SK-N-SH (cell line): ENCODE data around the gene THTPA. TPM values are rescaled to one million over a fixed set of nuclear protein-coding genes. Genes with fewer than 3 reads are reported as not detected.

Source experiments
- CTCF ChIA-PET: fragments of 300-600, 350-600 bp; formaldehyde crosslinking; extraction: SDS; loops from one replicate; lab custom pipeline; 2021; lab: Yijun Ruan, JAX
- POLR2A ChIA-PET: fragments of 350-600 bp; sonication (Branson Sonifier 250); formaldehyde crosslinking; extraction: SDS; loops from one replicate; lab custom pipeline; 2020; ENCODE audit warnings: antibody characterized with exemption, inconsistent platforms; lab: Yijun Ruan, JAX
- DNase-seq: peaks from one replicate; pipeline ENCODE4 v3.0.0; 2012
- H2AFZ ChIP-seq: fragments of 200-600 bp; sonication (generic); 2 replicates; pipeline ENCODE4 v1.8.1; 2016; ENCODE audit warnings: antibody characterized with exemption, mild to moderate bottlenecking, low read depth
- H3F3A ChIP-seq: fragments of 200-600 bp; sonication (generic); replicated peaks from 2 replicates; pipeline ENCODE3; 2016; ENCODE audit warnings: antibody characterized with exemption, mild to moderate bottlenecking; ENCODE audit not compliant: insufficient read depth
- H3K27ac ChIP-seq, 2 experiments: fragments of 200-500 bp in 1 of 2; fragments of 200-600 bp in 1 of 2; sonication (Bioruptor generic) in 1 of 2; sonication (generic), shearing (Covaris generic) in 1 of 2; 2 replicates each; pipeline versions ENCODE4 v1.5.1 to v1.6.1; 2014 to 2016; ENCODE audit warnings: low read depth in 2 of 2, inconsistent platforms in 1 of 2, low read length in 1 of 2, mild to moderate bottlenecking in 1 of 2, mixed read lengths in 1 of 2
- H3K27me3 ChIP-seq: fragments of 200-600 bp; sonication (generic), shearing (Covaris generic); 2 replicates; pipeline ENCODE4 v1.6.1; 2016; ENCODE audit warnings: mixed run types; ENCODE audit not compliant: insufficient read depth
- H3K36me3 ChIP-seq, 2 experiments: fragments of 200-500 bp in 1 of 2; fragments of 200-600 bp in 1 of 2; sonication (Bioruptor generic) in 1 of 2; sonication (generic) in 1 of 2; replicated peaks in 1 of 2; 2 replicates each; pipeline versions ENCODE3 to v1.5.1; 2014 to 2016; ENCODE audit warnings: low read length in 1 of 2, mild to moderate bottlenecking in 1 of 2; ENCODE audit not compliant: insufficient read depth in 2 of 2, control insufficient read depth in 1 of 2
- H3K4me1 ChIP-seq, 2 experiments: fragments of 200-500 bp in 1 of 2; fragments of 200-600 bp in 1 of 2; sonication (Bioruptor generic) in 1 of 2; sonication (generic), shearing (Covaris generic) in 1 of 2; 2 replicates each; pipeline versions ENCODE4 v1.5.1 to v1.6.1; 2014 to 2016; ENCODE audit warnings: low read depth in 1 of 2, low read length in 1 of 2, mixed run types in 1 of 2; ENCODE audit not compliant: insufficient read depth in 2 of 2, control insufficient read depth in 1 of 2
- H3K4me2 ChIP-seq: fragments of 200-600 bp; sonication (generic), shearing (Covaris generic); 2 replicates; pipeline ENCODE4 v1.6.1; 2017; ENCODE audit warnings: mixed run types
- H3K4me3 ChIP-seq, 2 experiments: fragments of 200-500 bp in 1 of 2; fragments of 200-600 bp in 1 of 2; sonication (Bioruptor generic) in 1 of 2; sonication (generic), shearing (Covaris generic) in 1 of 2; 2 replicates each; pipeline versions ENCODE4 v1.5.1 to v1.8.1; 2014 to 2016; ENCODE audit warnings: low read depth in 2 of 2, inconsistent platforms in 1 of 2, low read length in 1 of 2, mild to moderate bottlenecking in 1 of 2, mixed read lengths in 1 of 2, moderate library complexity in 1 of 2
- H3K79me2 ChIP-seq: fragments of 200-600 bp; sonication (generic); 2 replicates; pipeline ENCODE4 v1.8.1; 2017; ENCODE audit warnings: mild to moderate bottlenecking; ENCODE audit not compliant: insufficient read depth
- H3K9ac ChIP-seq: fragments of 200-600 bp; sonication (generic); 2 replicates; pipeline ENCODE4 v1.6.1; 2017; ENCODE audit warnings: mixed run types
- H3K9me2 ChIP-seq: fragments of 200-600 bp; sonication (generic); 2 replicates; pipeline ENCODE4 v1.6.1; 2017; ENCODE audit warnings: mixed run types
- H3K9me3 ChIP-seq: fragments of 200-600 bp; sonication (generic); 2 replicates; pipeline ENCODE4 v1.6.1; 2017; ENCODE audit warnings: mixed run types, mild to moderate bottlenecking, moderate library complexity
- H4K20me1 ChIP-seq: fragments of 200-600 bp; sonication (generic); 2 replicates; pipeline ENCODE4 v1.6.1; 2017; ENCODE audit warnings: mild to moderate bottlenecking, mixed run types; ENCODE audit not compliant: insufficient read depth
- CTCF ChIP-seq: fragments of 200-600 bp; sonication (generic); IDR thresholded peaks from 2 replicates; pipeline ENCODE4 v1.6.1; 2017; ENCODE audit warnings: antibody characterized with exemption, mild to moderate bottlenecking, moderate library complexity
- FOSL2 ChIP-seq: IDR thresholded peaks from 2 replicates; pipeline ENCODE4 v1.4.0; 2012; ENCODE audit warnings: low read depth, mild to moderate bottlenecking, moderate library complexity, borderline replicate concordance
- GABPA ChIP-seq: IDR thresholded peaks from 2 replicates; pipeline ENCODE4 v1.4.0; 2012; ENCODE audit warnings: low read depth, mild to moderate bottlenecking
- IRF3 ChIP-seq: fragments of 150-350 bp; IDR thresholded peaks from 2 replicates; pipeline ENCODE4 v1.6.1; 2016; ENCODE audit warnings: mild to moderate bottlenecking, low read depth, low read length
- JUND ChIP-seq: IDR thresholded peaks from 2 replicates; pipeline ENCODE4 v1.4.0; 2012
- RXRA ChIP-seq: IDR thresholded peaks from 2 replicates; pipeline ENCODE4 v1.4.0; 2012; ENCODE audit warnings: low read depth, mild to moderate bottlenecking, borderline replicate concordance
- SMC3 ChIP-seq: IDR thresholded peaks from 2 replicates; pipeline ENCODE4 v1.6.1; 2012; ENCODE audit warnings: low read depth, low read length, improper control_type of control experiment
- TAF1 ChIP-seq: IDR thresholded peaks from 2 replicates; pipeline ENCODE4 v1.6.1; 2012; ENCODE audit warnings: low read depth, mild to moderate bottlenecking, low read length, moderate library complexity, borderline replicate concordance
- WGBS: methylation state at CpG from one replicate; pipeline ENCODE4 v1.1.6; 2017; ENCODE audit warnings: low lambda C conversion rate; 5-methylcytosine and 5-hydroxymethylcytosine counted together
- polyA plus RNA-seq, 3 experiments: library from polyadenylated mRNA; depleted of rRNA; stranded (reverse); fragments of >200 nt; gene quantifications; 2 replicates each; pipeline ENCODE4 v1.2.3, GENCODE V29; 2012
- TF ChIP-seq, protein P1 (sequence below): fragments of 150-350 bp; IDR thresholded peaks from 2 replicates; pipeline ENCODE4 v1.6.1; 2017; ENCODE audit warnings: antibody characterized with exemption, low read length, low read depth, borderline replicate concordance

The THTPA gene
- polyA plus RNA-seq, 1 of the 3 experiments (the other 2 are of a cell fraction): 16.3 TPM

- Histone ChIP-seq H3K4me3 (no peak overlapping the region), H3K4me1 (no peaks in the 10 kb centered on the region), H3K9me3 (no peaks in the 10 kb centered on the region), H3K36me3 (peaks cover 0 to 6% of the 10 kb centered on the region in 2 experiments), H3K9me2 (no peaks in the 10 kb centered on the region), H2AFZ (no peak overlapping the region), H3K27ac (no peak overlapping the region), H4K20me1 (no peaks in the 10 kb centered on the region), H3K9ac (no peak overlapping the region)
- CTCF ChIA-PET: interaction anchor here (1.1 to 2.9 kb wide), 5 partner anchors 8 to 45 kb away, joined by 3 to 11 read pairs (median 7); no protein-coding TSS in a partner anchor
- 79% methylated on average over 8 of the region's 9 CpGs for WGBS
- TF ChIP-seq SMC3 (no peak), FOSL2 (no peak)
- TF ChIP-seq, protein P1, sequence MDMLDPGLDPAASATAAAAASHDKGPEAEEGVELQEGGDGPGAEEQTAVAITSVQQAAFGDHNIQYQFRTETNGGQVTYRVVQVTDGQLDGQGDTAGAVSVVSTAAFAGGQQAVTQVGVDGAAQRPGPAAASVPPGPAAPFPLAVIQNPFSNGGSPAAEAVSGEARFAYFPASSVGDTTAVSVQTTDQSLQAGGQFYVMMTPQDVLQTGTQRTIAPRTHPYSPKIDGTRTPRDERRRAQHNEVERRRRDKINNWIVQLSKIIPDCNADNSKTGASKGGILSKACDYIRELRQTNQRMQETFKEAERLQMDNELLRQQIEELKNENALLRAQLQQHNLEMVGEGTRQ: no peak
- TF ChIP-seq, all 33 proteins: peak for 0
- POLR2A ChIA-PET: interaction anchor here (1.2 kb wide), 1 partner anchor 9 kb away, joined by 4 read pairs; no protein-coding TSS in a partner anchor
- H3K4me2 ChIP-seq: no peak overlapping the region
- H3K27me3 ChIP-seq: no peaks in the 10 kb centered on the region
- H3F3A ChIP-seq: no peaks in the 10 kb centered on the region
- DNase-seq: no peak
- H3K79me2 ChIP-seq: no peaks in the 10 kb centered on the region
Measured at GRCh38 chr14:23522643-23523198, 33.4 kb upstream of the THTPA start.

- Histone ChIP-seq H3K9me2 (no peaks in the 10 kb centered on the region), H3K36me3 (peaks cover 0 to 6% of the 10 kb centered on the region in 2 experiments), H3K27me3 (no peaks in the 10 kb centered on the region), H3K4me1 (peaks cover 0 to 3% of the 10 kb centered on the region in 2 experiments; a peak in 1 of 4 replicates), H3K27ac (no peak overlapping the region), H3K9ac (no peak overlapping the region), H3K4me2 (no peak overlapping the region), H3K9me3 (no peaks in the 10 kb centered on the region), H3K4me3 (no peak overlapping the region), H3K79me2 (no peaks in the 10 kb centered on the region), H4K20me1 (no peaks in the 10 kb centered on the region), H2AFZ (no peak overlapping the region), H3F3A (no peaks in the 10 kb centered on the region)
- CTCF ChIA-PET: interaction anchor here (1.0 to 2.9 kb wide), 7 partner anchors 9 to 45 kb away, joined by 3 to 11 read pairs (median 4); no protein-coding TSS in a partner anchor
- DNase-seq: no peak
- POLR2A ChIA-PET: no interaction called here
- WGBS: 80% methylated on average over 14 of the region's 16 CpGs
- TF ChIP-seq JUND (no peak), RXRA (no peak), GABPA (no peak), CTCF (no peak), SMC3 (no peak), TAF1 (no peak), IRF3 (no peak)
Measured at GRCh38 chr14:23523229-23524016, 32.6 kb upstream of the THTPA start.
